Activated T-helper 2 cell treated with anti-CD3 and anti-CD28 coated beads, Interferon-gamma antibody, Interleukin-2, Interleukin-4, amounts not matched to agents 10 μg/mL and 5 μg/mL and 100 μg/mL, durations not matched to agents 14 hours and 24 hours and 36 hours (primary cell): ENCODE results near the gene WWOX. TPM values are rescaled to one million over a fixed set of nuclear protein-coding genes. Genes with fewer than 3 reads are reported as not detected.

ENCODE experiments used
- DNase-seq: peaks from one replicate; pipeline ENCODE4 v3.0.0; 2021; ENCODE audit warnings: low spot score
- H3K27ac Mint-ChIP-seq: one replicate; pipeline ENCODE4 v1.8.0; 2021; ENCODE audit warnings: mixed read lengths
- H3K27me3 Mint-ChIP-seq: one replicate; pipeline ENCODE4 v1.8.0; 2021; ENCODE audit warnings: low read depth, mixed read lengths
- H3K36me3 Mint-ChIP-seq: one replicate; pipeline ENCODE4 v1.8.0; 2021; ENCODE audit warnings: low read depth, mixed read lengths
- H3K4me1 Mint-ChIP-seq: one replicate; pipeline ENCODE4 v1.8.0; 2021; ENCODE audit warnings: low read depth, mixed read lengths
- H3K4me3 Mint-ChIP-seq: one replicate; pipeline ENCODE4 v1.8.0; 2021; ENCODE audit warnings: low read depth, mild to moderate bottlenecking, moderate library complexity, mixed read lengths
- H3K9me3 Mint-ChIP-seq: one replicate; pipeline ENCODE4 v1.8.0; 2021; ENCODE audit warnings: mixed read lengths
- intact Hi-C: fragments of 100-400 bp; cut with micrococcal nuclease; formaldehyde crosslinking; loops from one replicate; pipeline ENCODE4 v1.15.1; 2023
- total RNA-seq: library from RNA; stranded (reverse); gene quantifications from 2 replicates; pipeline ENCODE4 v1.2.3, GENCODE V29; 2022

The WWOX gene
- total RNA-seq, 1 donor from 2014 or later, result 19.0 TPM

DNA sequence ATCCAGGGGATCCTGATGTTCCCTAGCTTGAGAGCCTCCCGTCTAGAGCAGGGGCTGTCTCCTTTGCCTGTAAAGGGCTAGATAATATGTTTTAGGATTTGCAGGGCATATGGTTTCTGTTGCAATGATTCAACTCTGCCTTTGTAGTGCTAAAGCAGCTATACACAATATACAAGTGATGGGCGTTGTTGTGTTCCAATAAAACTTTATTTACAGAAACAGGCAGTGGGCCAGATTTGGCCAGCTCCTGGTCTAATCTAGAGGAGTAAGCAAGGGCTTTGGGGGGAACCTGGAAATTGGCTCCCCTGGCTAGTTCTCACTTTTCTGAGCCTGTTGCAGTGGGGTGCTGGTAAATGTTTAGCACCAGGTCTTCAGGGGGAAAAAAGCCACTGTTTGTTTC is 13.8 kb downstream of the WWOX start:
- H3K9me3 Mint-ChIP-seq, result no peaks in the 10 kb centered on the region
- intact Hi-C loops, result no loop called here
- H3K27me3 Mint-ChIP-seq, result no peaks in the 10 kb centered on the region
- no peaks in the 10 kb centered on the region for H3K4me1 Mint-ChIP-seq
- no peak overlapping the region for H3K4me3 Mint-ChIP-seq
- H3K36me3 Mint-ChIP-seq, result peaks cover 6% of the 10 kb centered on the region
- H3K27ac Mint-ChIP-seq, result no peak overlapping the region
- DNase-seq, result no peak

DNA sequence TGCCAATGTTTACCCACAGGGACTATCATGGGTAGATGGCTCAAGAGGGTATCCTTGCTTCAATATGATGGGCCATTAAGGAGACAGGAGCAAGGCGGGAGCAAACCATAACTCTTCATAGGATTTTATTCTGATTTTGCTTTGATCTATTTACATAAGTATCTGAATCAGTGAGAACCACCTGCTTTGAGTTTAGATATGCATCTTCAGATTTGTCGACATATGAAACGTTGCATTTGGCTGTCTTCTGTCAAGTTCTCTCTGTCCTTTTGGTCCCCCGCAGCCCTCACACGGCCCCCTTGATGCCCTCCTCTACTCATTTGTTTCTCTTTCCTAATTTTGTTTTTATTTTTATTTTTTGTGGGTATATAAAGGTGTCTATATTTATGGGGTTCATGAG is 16.2 kb downstream of the WWOX start:
- Mint-ChIP-seq H3K4me1 (no peaks in the 10 kb centered on the region), H3K27me3 (no peaks in the 10 kb centered on the region), H3K36me3 (peaks cover 7% of the 10 kb centered on the region), H3K9me3 (no peaks in the 10 kb centered on the region), H3K4me3 (no peak overlapping the region), H3K27ac (no peak overlapping the region)
- intact Hi-C loops, result no loop called here
- DNase-seq, result no peak

- intact Hi-C loops, result no loop called here
- Mint-ChIP-seq H3K27ac (no peak overlapping the region), H3K36me3 (peaks cover 7% of the 10 kb centered on the region), H3K4me1 (no peaks in the 10 kb centered on the region), H3K4me3 (no peak overlapping the region), H3K9me3 (no peaks in the 10 kb centered on the region), H3K27me3 (no peaks in the 10 kb centered on the region)
- no peak for DNase-seq
Measured at GRCh38 chr16:78116946-78117345, 17.5 kb downstream of the WWOX start.

DNA sequence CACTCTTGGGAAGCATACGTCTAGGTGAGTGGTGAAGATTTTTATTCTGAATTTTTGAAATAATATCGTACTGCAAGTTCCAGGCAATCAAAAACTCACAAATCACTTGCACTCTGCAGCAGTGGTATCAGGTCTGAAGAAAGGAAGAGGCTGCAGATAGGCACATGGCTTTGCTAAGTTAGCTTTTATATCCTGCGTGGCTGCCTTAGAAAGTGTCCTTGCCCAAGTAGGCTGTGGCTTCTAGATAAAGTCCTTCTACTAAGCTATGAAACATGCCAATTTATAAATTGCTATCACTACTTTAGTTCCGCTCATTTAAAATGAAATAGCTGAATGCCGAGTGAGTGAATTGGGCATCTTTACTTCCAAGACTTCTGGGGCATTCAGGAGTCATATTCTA is 17.9 kb downstream of the WWOX start:
- intact Hi-C loops, result no loop called here
- DNase-seq, result no peak
- H3K36me3 Mint-ChIP-seq, result peaks cover 7% of the 10 kb centered on the region
- no peak overlapping the region for H3K4me3 Mint-ChIP-seq
- no peaks in the 10 kb centered on the region for H3K27me3 Mint-ChIP-seq
- no peaks in the 10 kb centered on the region for H3K9me3 Mint-ChIP-seq
- H3K4me1 Mint-ChIP-seq, result no peaks in the 10 kb centered on the region
- no peak overlapping the region for H3K27ac Mint-ChIP-seq

DNA sequence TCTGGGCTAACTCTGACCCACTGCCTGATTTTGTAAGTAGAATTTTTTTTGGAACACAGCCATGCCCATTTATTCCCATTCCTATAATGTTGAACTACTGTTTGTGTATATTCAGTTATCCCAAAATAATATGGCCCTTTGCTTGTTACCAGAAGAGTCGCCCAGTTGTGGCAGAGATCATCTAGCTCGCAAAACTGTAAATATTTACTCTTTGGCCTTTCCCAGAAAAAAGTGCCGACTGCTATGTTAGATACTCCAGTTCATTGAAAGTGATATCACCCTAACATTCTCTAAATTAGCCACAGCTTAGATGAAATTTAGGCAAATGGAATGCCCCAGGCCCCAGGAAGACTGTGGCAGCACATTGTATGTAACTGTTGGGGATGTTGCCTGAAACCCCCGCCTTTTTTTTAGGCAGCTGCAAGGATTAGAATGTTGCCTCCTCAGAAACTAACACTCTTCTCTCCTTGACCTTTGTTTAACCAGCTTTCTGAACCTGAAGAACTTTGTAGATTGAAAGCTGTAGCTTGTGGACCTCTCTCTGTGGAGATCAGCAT is 19.1 kb downstream of the WWOX start:
- peaks cover 2% of the 10 kb centered on the region for H3K4me1 Mint-ChIP-seq
- H3K27me3 Mint-ChIP-seq, result no peaks in the 10 kb centered on the region
- H3K36me3 Mint-ChIP-seq, result peaks cover 7% of the 10 kb centered on the region
- DNase-seq, result no peak
- no peaks in the 10 kb centered on the region for H3K9me3 Mint-ChIP-seq
- H3K27ac Mint-ChIP-seq, result no peak overlapping the region
- no peak overlapping the region for H3K4me3 Mint-ChIP-seq
- intact Hi-C loops, result no loop called here

- intact Hi-C loops, result loop anchor here (1.0 kb wide), 1 partner anchor 112 kb away; no protein-coding TSS in a partner anchor
- Mint-ChIP-seq H3K9me3 (no peaks in the 10 kb centered on the region), H3K27me3 (no peaks in the 10 kb centered on the region), H3K27ac (peak overlapping the region; percentile 75), H3K4me3 (no peak overlapping the region), H3K36me3 (peaks cover 4% of the 10 kb centered on the region), H3K4me1 (peaks cover 2% of the 10 kb centered on the region)
- DNase-seq, result no peak
Measured at GRCh38 chr16:78122774-78123315, 23.4 kb downstream of the WWOX start.

- H3K9me3 Mint-ChIP-seq, result peaks cover 6% of the 10 kb centered on the region
- H3K27ac Mint-ChIP-seq, result no peak overlapping the region
- no peak overlapping the region for H3K4me3 Mint-ChIP-seq
- peaks cover 4% of the 10 kb centered on the region for H3K36me3 Mint-ChIP-seq
- intact Hi-C loops, result no loop called here
- peaks cover 2% of the 10 kb centered on the region for H3K4me1 Mint-ChIP-seq
- DNase-seq, result no peak
- H3K27me3 Mint-ChIP-seq, result no peaks in the 10 kb centered on the region
Measured at GRCh38 chr16:78125112-78125844, 25.8 kb downstream of the WWOX start.

DNA sequence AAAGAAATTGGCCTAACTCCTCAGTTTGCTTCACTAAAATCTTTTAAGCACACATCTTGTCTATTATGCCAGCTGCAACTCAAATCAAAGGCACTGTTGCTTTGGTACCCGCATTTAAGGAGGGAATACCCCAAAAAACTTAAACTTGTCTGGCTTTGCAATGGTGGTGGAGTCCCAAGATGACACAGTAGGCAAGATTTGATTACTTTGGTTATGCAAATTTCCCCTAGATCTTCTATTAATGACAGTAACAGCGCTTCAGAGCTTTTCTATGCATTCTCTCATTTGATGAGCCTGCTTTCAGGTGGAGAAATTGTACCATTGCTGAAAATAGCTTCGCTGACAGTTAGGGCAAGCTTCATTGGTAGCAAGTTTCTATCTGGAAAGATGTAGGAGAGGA is 27.2 kb downstream of the WWOX start:
- no peaks in the 10 kb centered on the region for H3K27me3 Mint-ChIP-seq
- peaks cover 6% of the 10 kb centered on the region for H3K9me3 Mint-ChIP-seq
- intact Hi-C loops, result no loop called here
- no peak for DNase-seq
- no peak overlapping the region for H3K27ac Mint-ChIP-seq
- H3K4me1 Mint-ChIP-seq, result peaks cover 2% of the 10 kb centered on the region
- H3K4me3 Mint-ChIP-seq, result no peak overlapping the region
- H3K36me3 Mint-ChIP-seq, result peaks cover 4% of the 10 kb centered on the region

DNA sequence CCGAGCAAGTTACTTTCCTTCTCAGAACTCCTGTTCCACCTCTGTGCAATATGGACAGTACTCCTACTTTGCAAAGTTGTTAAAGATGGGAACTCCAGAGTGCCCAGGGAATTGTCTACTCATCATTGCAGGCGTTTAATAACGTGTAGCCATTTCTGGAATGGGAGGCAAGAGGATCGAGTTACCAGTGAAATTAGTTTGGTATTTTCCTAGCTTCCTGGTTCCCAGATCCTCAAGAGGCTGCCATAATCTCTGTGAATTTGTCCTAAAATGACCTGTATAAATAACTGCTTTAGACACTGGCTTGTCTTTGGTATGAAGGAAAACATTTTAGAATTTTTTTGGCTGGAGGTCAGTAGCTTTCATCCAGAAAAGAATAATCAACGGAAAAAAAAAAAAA is 27.7 kb downstream of the WWOX start:
- H3K27me3 Mint-ChIP-seq, result no peaks in the 10 kb centered on the region
- H3K36me3 Mint-ChIP-seq, result peaks cover 4% of the 10 kb centered on the region
- peaks cover 2% of the 10 kb centered on the region for H3K4me1 Mint-ChIP-seq
- H3K9me3 Mint-ChIP-seq, result peaks cover 6% of the 10 kb centered on the region
- no peak overlapping the region for H3K27ac Mint-ChIP-seq
- intact Hi-C loops, result no loop called here
- no peak overlapping the region for H3K4me3 Mint-ChIP-seq
- DNase-seq, result no peak

DNA sequence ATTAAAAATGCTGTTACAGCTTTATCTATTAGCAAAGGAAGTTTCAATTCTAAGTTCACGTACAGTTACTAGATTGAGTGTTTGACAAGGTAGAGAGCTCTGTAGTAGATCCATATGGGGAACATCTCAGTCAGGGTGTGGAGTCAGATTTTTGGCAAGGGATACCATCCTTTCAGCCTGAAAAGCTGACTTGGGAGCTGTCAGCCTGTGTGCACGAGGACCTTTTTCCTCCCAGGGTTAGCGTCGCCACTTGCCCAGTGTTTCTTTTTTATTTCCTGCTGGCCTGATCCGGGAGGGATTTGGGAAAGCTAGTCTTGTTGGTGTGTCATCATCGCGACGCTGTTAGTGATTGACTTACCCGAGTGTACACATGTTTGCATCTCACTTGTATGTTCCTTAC is 29.5 kb downstream of the WWOX start:
- peaks cover 4% of the 10 kb centered on the region for H3K36me3 Mint-ChIP-seq

DNA sequence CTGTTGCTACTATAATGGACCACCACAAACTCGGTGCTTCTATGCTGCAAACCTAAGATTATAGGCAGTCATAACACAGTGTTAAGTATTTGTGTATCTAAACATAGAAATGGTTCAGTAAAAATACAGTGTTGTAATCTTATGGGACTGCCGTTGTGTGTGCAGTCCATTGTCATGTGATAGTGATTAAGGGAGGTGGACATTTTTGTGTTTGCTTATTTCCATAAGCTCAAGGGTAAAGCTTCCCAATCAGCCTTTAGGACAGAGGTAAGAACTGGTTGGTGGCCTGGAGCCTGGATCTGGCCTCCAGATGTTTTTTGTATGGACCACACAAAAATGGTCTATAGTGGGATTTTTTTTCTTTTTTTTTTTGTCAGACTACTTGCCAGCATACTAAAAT is 29.9 kb downstream of the WWOX start:
- Mint-ChIP-seq H3K4me1 (no peaks in the 10 kb centered on the region), H3K36me3 (peaks cover 4% of the 10 kb centered on the region), H3K4me3 (no peak overlapping the region), H3K27ac (no peak overlapping the region), H3K9me3 (peaks cover 6% of the 10 kb centered on the region), H3K27me3 (no peaks in the 10 kb centered on the region)
- intact Hi-C loops, result no loop called here
- DNase-seq, result no peak

More for the DNA sequence above, 29.5 kb downstream of the WWOX start:
- Mint-ChIP-seq H3K27ac (no peak overlapping the region), H3K4me3 (no peak overlapping the region), H3K4me1 (no peaks in the 10 kb centered on the region), H3K9me3 (peaks cover 6% of the 10 kb centered on the region), H3K27me3 (no peaks in the 10 kb centered on the region)
- intact Hi-C loops, result no loop called here
- DNase-seq, result no peak

DNA sequence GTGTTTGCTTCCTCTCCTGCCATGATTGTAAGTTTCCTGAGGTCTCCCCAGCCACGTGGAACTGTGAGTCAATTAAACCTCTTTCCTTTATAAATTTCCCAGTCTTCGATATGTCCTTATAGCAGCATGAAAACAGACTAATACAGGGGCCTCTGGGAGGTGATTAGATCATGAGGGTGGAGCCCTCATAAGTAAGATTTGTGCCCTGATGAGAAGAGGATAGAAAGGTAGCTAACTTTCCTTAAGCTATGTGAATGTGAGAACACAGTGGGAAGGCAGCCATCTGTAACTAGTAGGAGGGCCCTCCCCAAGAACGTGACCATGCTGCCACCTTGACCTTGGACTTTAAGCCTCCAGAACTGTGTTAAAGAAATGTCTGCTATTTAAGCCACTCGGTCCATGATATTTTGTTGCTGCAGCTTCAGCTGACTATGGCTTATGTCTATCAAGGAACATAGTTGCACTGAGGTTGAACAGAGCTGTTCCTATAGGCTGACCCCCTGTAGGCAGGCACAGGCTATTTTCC is 30.7 kb downstream of the WWOX start:
- H3K4me1 Mint-ChIP-seq, result peaks cover 8% of the 10 kb centered on the region

DNA sequence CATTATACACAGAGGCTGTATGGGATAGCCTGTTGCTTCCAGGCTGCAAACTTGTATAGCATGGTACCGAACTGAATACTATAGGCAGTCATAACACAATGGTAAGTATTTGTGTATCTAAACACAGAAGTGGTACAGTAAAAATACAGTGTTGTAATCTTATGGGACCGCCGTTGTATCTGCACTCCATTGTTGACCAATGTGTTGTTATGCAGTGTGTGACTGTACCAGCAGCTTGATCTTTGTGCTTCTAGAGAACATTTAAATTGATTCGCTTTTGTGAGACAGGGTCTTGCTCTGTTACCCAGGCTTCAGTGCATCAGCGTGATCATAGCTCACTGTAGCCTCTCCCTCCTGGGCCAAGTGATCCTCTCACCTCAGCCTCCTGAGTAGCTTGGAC is 31.5 kb downstream of the WWOX start:
- intact Hi-C loops, result no loop called here
- no peak for DNase-seq
- Mint-ChIP-seq H3K4me3 (no peak overlapping the region), H3K9me3 (peaks cover 6% of the 10 kb centered on the region), H3K4me1 (peaks cover 8% of the 10 kb centered on the region), H3K27ac (no peak overlapping the region), H3K36me3 (peaks cover 4% of the 10 kb centered on the region), H3K27me3 (no peaks in the 10 kb centered on the region)

More for the DNA sequence above, 30.7 kb downstream of the WWOX start:
- DNase-seq, result no peak
- Mint-ChIP-seq H3K9me3 (peaks cover 6% of the 10 kb centered on the region), H3K36me3 (peaks cover 4% of the 10 kb centered on the region), H3K27me3 (no peaks in the 10 kb centered on the region), H3K4me3 (no peak overlapping the region), H3K27ac (no peak overlapping the region)
- intact Hi-C loops, result no loop called here
